Vagina (tissue), 2 donors: ENCODE results near the gene VPS39. TPM values are rescaled to one million over a fixed set of nuclear protein-coding genes. Genes with fewer than 3 reads are reported as not detected.

Source experiments
- DNase-seq, 2 donors: peaks; one replicate each; pipeline ENCODE4 v3.0.0-alpha.2; 2017; ENCODE audit errors: extremely low spot score in 2 of 2
- H3K27ac ChIP-seq: fragments of 200-600 bp; sonication (generic); one replicate; pipeline ENCODE4 v1.5.1; 2019
- H3K27me3 ChIP-seq: fragments of 200-600 bp; sonication (generic); one replicate; pipeline ENCODE4 v1.5.1; 2019
- H3K36me3 ChIP-seq, 2 donors: fragments of 200-600 bp; sonication (generic); one replicate each; pipeline ENCODE4 v1.5.1; 2017 to 2019
- H3K4me1 ChIP-seq: fragments of 200-600 bp; sonication (generic); one replicate; pipeline ENCODE4 v1.5.1; 2019
- H3K4me3 ChIP-seq, 2 donors: fragments of 200-600 bp; sonication (generic); 1 replicate in 1 of 2; 2 replicates in 1 of 2; pipeline ENCODE4 v1.5.1; 2016 to 2019
- H3K9me3 ChIP-seq: fragments of 200-600 bp; sonication (generic); one replicate; pipeline ENCODE4 v1.5.1; 2019
- CTCF ChIP-seq, 3 experiments: fragments of 450-650 bp in 2 of 3; fragments of 200-600 bp in 1 of 3; sonication (generic) in 1 of 3; IDR thresholded peaks; one replicate each; pipeline ENCODE4 v1.5.1; 2017 to 2019; ENCODE audit warnings: antibody characterized with exemption in 3 of 3, mild to moderate bottlenecking in 2 of 3, moderate library complexity in 2 of 3
- POLR2A ChIP-seq, 2 donors: fragments of 450-650 bp; IDR thresholded peaks; one replicate each; pipeline ENCODE4 v1.6.1; 2017; ENCODE audit warnings: antibody characterized with exemption in 2 of 2, mild to moderate bottlenecking in 2 of 2, moderate library complexity in 2 of 2
- POLR2AphosphoS5 ChIP-seq, 2 donors: sonication (generic); formaldehyde crosslinking; IDR thresholded peaks; one replicate each; pipeline ENCODE4 v1.9.0; 2017; ENCODE audit warnings: antibody characterized with exemption in 2 of 2, mild to moderate bottlenecking in 2 of 2, low read depth in 1 of 2; ENCODE audit not compliant: insufficient read depth in 1 of 2
- intact Hi-C: fragments of 100-400 bp; cut with DNase I; formaldehyde crosslinking; loops from one replicate; pipeline ENCODE4 v1.15.1; 2023
- total RNA-seq: library from RNA; depleted of rRNA; stranded (reverse); fragments of >200 nt; gene quantifications from one replicate; pipeline ENCODE4 v1.2.3, GENCODE V29; 2016

The VPS39 gene
- total RNA-seq, 1 donor from 2014 or later = 85.2 TPM

GRCh38 chr15:42184296-42184695, 23.8 kb downstream of the VPS39 start:
- H3K36me3 ChIP-seq = peaks cover 0 to 90% of the 10 kb centered on the region in 2 donors
- intact Hi-C loops = no loop called here

GRCh38 chr15:42182961-42183360, 25.1 kb downstream of the VPS39 start:
- Histone ChIP-seq H3K27ac (no peak overlapping the region), H3K4me3 (no peak overlapping the region), H3K4me1 (no peaks in the 10 kb centered on the region), H3K27me3 (no peaks in the 10 kb centered on the region), H3K36me3 (peaks cover 0 to 91% of the 10 kb centered on the region in 2 donors), H3K9me3 (no peaks in the 10 kb centered on the region)
- no peak for DNase-seq
- intact Hi-C loops = no loop called here
- no peak for TF ChIP-seq CTCF (IDR thresholded peaks at IDR 0.05)

More at GRCh38 chr15:42184296-42184695, 23.8 kb downstream of the VPS39 start:
- Histone ChIP-seq H3K4me3 (no peak overlapping the region), H3K27ac (no peak overlapping the region), H3K4me1 (no peaks in the 10 kb centered on the region), H3K9me3 (no peaks in the 10 kb centered on the region), H3K27me3 (no peaks in the 10 kb centered on the region)
- TF ChIP-seq POLR2AphosphoS5 (IDR thresholded peaks at IDR 0.05; ENCODE audit: insufficient read depth in 1 of 2, low read depth in 1 of 2) = no peak
- no peak for TF ChIP-seq POLR2A (IDR thresholded peaks at IDR 0.05)
- no peak for TF ChIP-seq CTCF (IDR thresholded peaks at IDR 0.05)
- DNase-seq = no peak

- TF ChIP-seq POLR2AphosphoS5 (IDR thresholded peaks at IDR 0.05; ENCODE audit: insufficient read depth in 1 of 2, low read depth in 1 of 2) = no peak
- TF ChIP-seq CTCF (IDR thresholded peaks at IDR 0.05) = no peak
- no peak for TF ChIP-seq POLR2A (IDR thresholded peaks at IDR 0.05)
- Histone ChIP-seq H3K4me3 (no peak overlapping the region), H3K9me3 (no peaks in the 10 kb centered on the region), H3K27ac (no peak overlapping the region), H3K36me3 (peaks cover 0 to 91% of the 10 kb centered on the region in 2 donors), H3K27me3 (no peaks in the 10 kb centered on the region), H3K4me1 (no peaks in the 10 kb centered on the region)
- intact Hi-C loops = no loop called here
- no peak for DNase-seq
Measured at GRCh38 chr15:42182328-42182886, 25.7 kb downstream of the VPS39 start.

GRCh38 chr15:42178056-42178455, 30.0 kb downstream of the VPS39 start:
- DNase-seq = no peak
- H3K36me3 ChIP-seq = peaks cover 0 to 82% of the 10 kb centered on the region in 2 donors
- intact Hi-C loops = no loop called here
- H3K27me3 ChIP-seq = no peaks in the 10 kb centered on the region
- H3K9me3 ChIP-seq = no peaks in the 10 kb centered on the region
- no peaks in the 10 kb centered on the region for H3K4me1 ChIP-seq
- no peak for TF ChIP-seq POLR2AphosphoS5 (IDR thresholded peaks at IDR 0.05; ENCODE audit: insufficient read depth in 1 of 2, low read depth in 1 of 2)
- no peak for TF ChIP-seq POLR2A (IDR thresholded peaks at IDR 0.05)
- TF ChIP-seq CTCF (IDR thresholded peaks at IDR 0.05) = no peak
- H3K4me3 ChIP-seq = no peak overlapping the region
- no peak overlapping the region for H3K27ac ChIP-seq

DNA sequence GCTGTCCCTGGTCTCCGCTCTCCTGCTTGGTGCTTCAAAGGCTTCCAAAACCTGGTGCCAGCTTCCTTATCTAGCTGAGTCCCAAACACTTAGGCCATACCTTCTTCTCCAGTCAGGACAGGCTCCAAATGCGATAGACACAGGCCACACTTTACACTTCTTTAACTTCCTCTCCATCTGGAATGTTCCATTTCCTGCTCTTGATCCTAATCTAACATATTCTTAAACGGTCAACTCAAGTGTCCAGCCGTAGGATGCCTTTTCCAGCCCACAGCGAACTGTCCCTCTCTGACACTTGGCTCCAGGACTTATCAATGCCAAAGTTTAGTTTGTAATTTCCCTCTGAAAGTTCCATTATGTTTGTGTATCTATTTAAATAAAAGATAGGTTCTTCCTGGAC, 32.4 kb downstream of the VPS39 start:
- Histone ChIP-seq H3K4me1 (no peaks in the 10 kb centered on the region), H3K27me3 (no peaks in the 10 kb centered on the region), H3K36me3 (peaks cover 0 to 81% of the 10 kb centered on the region in 2 donors), H3K27ac (no peak overlapping the region), H3K4me3 (no peak overlapping the region), H3K9me3 (no peaks in the 10 kb centered on the region)
- no peak for DNase-seq
- TF ChIP-seq POLR2AphosphoS5 (IDR thresholded peaks at IDR 0.05; ENCODE audit: insufficient read depth in 1 of 2, low read depth in 1 of 2) = no peak
- TF ChIP-seq POLR2A (IDR thresholded peaks at IDR 0.05) = no peak
- intact Hi-C loops = no loop called here
